GM21717 (cell line): ENCODE results near the gene ETV2.
"Not testable (repeated sequence)": the region's sequence is repeated elsewhere in the genome, so short reads cannot be mapped to it uniquely, and the experiment has no call there.

Experiments
- ATAC-seq: cut with Tn5 transposase; IDR thresholded peaks from one replicate; pipeline ENCODE4 v1.9.1; 2021; ENCODE audit warnings: mild to moderate bottlenecking, moderate library complexity; ENCODE audit not compliant: unreplicated experiment

The ETV2 gene, protein sequence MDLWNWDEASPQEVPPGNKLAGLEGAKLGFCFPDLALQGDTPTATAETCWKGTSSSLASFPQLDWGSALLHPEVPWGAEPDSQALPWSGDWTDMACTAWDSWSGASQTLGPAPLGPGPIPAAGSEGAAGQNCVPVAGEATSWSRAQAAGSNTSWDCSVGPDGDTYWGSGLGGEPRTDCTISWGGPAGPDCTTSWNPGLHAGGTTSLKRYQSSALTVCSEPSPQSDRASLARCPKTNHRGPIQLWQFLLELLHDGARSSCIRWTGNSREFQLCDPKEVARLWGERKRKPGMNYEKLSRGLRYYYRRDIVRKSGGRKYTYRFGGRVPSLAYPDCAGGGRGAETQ

DNA sequence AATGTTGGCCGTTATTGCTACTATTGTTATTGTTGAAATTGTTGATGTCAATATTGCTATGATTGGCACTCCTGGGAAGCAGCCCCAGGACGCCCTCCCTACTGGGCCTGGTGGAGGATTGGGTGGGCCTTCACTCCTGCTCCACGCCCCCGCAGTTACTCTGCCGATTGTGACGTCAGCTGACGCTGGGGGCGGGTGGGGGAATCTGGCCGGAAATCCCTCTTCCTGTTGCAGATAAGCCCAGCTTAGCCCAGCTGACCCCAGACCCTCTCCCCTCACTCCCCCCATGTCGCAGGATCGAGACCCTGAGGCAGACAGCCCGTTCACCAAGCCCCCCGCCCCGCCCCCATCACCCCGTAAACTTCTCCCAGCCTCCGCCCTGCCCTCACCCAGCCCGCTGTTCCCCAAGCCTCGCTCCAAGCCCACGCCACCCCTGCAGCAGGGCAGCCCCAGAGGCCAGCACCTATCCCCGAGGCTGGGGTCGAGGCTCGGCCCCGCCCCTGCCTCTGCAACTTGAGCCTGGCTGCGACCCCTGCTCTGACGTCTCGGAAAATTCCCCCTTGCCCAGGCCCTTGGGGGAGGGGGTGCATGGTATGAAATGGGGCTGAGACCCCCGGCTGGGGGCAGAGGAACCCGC is at the start of gene ETV2:
Gene ETV2, plus strand, starts transcription at position 231 of the 637 bp plus-strand sequence. CDS start 716 bp downstream, outside the sequence.
- no peak for ATAC-seq

DNA sequence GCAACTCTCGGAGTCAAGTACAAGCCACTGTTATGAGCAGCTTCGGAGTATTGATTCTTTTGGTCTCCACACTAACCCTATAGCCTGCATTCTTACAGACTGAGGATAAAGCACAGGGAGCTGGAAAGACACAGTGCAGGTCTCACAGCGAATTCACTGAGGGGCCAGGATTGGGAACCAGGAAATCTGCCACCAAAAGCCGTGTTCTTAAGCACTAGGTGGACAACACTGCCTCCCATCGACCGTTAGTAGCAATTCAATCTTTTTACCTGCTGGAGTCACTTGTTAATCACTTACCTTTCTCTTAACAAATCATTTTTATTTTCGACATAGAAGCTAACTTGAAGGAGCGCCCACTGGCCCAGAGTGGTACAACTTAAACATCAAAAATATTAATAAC is 49.3 kb upstream of the ETV2 start:
- ATAC-seq: no peak

DNA sequence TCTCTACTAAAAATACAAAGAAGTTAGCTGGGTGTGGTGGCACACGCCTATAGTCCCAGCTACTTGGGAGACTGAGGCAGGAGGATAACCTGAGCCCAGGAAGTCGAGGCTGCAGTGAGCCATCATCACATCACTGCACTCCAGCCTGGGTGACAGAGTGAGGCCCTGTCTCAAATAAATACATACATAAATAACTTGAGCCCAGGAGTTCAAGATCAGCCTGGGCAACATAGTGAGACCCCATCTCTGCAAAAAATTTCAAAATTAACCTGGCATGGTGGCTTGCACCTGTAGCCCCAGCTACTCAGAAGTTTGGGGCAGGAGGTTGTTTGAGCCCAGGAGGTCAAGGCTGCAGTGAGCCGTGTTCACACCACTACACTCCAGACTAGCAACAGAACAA is 46.5 kb upstream of the ETV2 start:
- ATAC-seq: not testable (repeated sequence)

DNA sequence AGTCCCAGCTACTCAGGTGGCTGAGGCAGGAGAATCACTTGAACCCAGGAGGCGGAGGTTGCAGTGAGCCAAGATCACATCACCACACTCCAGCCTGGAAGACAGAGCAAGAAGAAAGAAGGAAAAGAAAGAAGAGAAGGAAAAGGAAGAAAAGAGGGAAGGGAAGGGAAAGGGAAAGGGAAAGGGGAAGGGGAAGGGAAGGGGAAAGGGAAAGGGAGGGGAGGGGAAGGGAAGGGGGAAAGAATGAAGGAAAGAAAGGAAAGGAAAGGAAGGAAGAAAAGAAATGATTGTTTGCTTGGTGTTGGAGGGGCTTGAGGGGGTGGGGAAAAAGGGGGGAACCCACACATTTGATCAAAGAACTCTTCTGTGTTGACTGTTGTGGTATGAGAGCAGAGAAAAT is 45.6 kb upstream of the ETV2 start:
- no peak for ATAC-seq

DNA sequence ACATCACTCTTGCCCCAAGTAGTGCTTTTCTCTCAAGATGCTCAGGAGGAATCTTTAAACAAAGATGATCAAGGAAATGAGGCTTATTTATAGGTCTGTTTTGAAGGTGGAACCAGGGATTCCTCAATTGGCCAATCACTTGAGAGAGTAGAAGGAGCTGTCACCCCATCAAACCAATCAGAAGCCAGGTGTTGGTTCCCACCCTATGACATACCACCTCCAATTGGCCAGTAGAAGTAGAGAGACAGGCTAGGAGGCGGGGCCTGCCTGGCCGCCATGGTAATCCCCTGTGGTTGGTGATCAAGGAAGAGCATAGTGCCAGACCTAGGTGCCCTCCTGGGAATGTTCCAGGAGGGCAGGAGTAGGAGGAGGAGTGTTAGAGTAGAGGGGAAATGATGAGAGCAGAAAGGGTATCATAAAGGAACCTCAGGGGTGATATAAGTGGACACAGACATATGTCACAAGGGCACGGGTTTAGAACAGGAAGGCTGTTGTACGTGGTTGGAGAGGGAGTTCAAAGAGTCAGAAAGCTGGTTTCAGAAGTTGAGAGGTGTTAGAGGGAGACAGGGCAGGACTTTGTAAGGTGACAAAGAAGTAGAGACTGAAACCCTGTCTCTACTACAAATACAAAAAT is 45.1 kb upstream of the ETV2 start:
- no peak for ATAC-seq

DNA sequence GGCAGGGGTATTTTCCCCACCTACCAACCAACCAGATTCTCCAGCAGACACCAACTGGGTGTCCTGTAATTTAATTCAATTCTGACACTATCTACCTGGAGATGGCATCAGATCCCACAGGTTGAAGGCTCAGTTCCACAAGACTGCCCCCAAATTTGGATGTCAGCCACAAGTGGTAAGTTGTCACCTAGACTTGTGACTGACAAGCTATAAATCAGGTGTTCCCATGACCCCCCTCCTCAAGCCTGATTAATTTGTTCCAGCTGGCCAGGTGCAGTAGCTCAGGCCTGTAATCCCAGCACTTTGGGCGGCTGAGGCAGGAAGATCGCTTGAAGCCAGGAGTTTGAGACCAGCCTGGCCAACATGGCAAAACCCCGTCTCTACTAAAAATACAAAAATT is 39.6 kb upstream of the ETV2 start:
- ATAC-seq: no peak

DNA sequence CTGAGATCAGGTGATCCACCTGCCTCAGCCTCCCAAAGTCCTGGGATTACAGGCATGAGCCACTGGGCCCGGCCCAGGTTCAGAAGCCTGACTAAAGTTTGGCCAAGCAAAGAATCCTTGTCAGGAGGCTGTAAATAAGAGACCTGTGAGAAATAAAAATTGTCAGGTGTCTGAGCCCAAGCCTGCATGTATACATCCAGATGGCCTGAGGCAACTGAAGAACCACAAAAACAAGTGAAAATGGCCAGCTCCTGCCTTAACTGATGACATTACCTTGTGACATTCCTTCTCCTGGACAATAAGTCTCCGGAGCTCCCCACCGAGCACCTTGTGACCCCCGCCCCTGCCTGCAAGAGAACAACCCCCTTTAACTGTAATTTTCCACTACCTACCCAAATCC is 37.1 kb upstream of the ETV2 start:
- not testable (repeated sequence) for ATAC-seq

DNA sequence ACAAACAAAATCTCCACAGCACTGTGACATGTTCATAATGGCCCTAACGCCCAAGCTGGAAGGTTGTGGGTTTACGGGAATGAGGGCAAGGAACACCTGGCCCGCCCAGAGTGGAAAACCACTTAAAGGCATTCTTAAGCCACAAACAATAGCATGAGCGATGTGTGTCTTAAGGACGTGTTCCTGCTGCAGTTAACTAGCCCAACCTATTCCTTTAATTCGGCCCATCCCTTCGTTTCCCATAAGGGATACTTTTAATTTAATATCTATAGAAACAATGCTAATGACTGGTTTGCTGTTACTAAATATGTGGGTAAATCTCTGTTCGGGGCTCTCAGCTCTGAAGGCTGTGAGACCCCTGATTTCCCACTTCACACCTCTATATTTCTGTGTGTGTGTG is 34.4 kb upstream of the ETV2 start:
- not testable (repeated sequence) for ATAC-seq

DNA sequence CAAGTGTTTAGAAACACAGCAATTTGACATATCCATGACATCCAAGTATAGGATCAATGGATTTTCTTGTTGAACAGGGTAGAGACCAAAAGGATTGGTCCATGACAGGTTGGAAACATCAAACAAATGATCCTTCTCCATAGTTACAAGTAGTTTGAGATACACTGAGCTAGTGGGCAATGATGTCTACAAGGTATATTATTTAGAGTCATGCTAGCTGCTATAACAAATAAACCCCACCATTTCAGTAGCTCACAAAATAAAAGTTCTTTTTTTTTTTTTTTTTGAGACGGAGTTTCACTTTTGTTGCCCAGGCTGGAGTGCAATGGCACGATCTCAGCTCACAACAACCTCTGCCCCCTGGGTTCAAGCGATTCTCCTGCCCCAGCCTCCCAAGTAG is 33.9 kb upstream of the ETV2 start:
- ATAC-seq: no peak

DNA sequence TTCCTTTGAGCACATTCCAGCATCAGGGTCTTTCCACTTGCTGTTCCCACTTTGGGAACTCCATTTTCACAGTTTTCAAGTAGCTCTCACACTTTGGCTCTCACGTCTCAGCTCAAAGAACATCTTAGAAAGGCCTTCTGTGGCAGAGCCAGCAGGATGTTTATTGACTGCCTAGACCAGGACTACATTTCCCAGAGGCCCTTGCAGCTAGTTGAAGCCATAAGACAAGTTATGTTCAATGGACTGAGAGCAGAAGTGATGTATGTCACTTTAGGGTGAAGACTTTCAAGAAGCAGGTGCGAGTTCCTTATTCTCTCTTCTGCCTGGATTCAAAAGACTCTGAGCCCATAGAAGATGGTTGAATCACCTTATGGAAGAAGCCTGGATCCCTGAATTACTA is 33.3 kb upstream of the ETV2 start:
- no peak for ATAC-seq

DNA sequence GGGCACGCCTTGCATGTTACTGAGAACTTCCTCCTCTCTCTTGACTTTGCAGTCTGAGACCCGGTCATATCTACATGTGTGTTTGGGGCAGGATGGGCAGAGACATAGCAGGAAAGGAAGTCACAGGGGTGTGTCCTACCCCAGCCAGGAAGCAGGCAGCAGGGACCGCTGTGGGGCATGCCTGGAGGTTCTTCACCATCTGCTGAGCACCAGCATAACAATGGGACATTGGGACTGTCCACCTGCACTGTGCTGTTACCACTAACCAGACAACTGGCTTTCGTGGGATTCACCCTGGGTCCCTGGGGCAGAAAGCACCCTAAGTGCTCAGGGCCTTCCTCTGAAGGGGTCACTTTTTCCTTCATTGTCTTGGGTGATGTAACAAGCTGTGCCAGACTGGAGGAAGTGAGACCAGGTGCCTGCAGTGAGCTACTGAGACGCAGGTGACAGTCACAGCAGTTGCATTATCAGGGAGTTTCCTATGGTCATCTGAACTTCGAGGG is 31.6 kb upstream of the ETV2 start:
- no peak for ATAC-seq

DNA sequence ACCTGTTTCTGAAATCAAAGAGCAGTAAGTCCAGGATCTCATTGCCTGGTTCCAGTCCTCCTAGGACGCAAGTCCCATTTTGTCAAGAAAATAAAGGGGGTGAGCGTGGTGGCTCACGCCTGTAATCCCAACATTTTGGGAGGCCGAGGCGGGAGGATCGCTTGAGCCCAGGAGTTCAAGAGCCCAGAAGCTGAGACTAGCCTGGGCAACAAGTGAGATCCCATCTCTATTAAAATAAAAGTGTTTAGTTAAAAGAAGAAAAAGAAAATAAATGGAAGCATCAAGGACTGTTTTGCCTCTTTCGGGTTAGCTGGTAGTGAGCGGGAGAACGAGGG is 29.4 kb upstream of the ETV2 start:
- ATAC-seq: no peak

DNA sequence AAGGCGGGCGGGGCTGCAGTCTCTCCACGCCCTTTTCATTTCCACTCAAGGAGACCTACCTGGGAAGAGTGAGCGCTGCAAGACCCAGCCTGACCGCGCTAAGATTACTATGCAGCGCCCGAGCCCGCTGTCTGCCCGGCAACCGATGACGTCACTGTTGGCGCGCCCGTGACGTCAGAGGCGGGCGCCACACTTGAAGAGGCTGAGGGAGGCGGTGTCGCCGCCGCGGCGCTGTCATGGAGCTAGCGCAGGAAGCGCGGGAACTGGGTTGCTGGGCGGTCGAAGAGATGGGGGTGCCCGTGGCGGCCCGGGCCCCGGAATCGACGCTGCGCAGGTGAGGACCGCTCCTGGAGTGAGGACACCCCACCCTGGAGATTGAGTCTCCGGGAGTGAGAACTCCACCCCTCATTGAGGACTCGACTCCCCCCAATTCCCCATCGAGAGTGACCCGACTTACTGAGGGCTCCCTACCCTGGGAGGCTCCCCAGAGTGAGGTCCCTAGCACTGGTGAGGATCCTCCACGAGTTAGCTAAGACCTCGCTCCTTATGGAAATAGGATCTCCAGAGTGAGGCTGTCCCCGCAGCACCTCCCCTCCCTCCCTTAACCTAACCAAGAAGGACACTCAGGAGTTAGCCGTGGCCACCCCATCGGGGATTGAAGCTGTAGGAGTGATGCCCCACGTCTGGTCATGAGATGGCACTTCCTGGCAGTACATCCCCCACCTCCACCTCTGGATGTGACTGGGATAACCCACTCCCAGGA is 28.8 kb upstream of the ETV2 start, which contains the start of gene HAUS5:
Gene HAUS5, plus strand, starts transcription at position 177 of the 763 bp plus-strand sequence. Its CDS starts 60 bp downstream, at position 237.
- peak; percentile 64 for ATAC-seq

DNA sequence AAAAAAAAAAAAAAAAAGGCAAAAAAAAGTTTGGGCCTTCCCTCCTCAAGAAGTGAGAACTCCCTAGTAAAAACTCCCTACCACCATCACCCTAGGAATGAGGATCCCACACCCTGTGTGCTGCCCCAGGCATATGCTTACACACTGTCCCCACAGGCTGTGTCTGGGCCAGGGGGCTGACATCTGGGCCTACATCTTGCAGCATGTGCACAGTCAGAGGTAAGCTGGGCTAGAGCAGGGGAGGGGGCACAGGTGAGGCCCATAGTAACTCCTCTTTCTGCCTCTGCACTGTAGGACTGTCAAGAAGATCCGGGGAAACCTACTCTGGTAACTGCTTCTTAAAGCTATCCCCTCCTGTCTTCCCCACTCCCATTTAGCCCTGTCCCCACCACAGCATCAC is 28.0 kb upstream of the ETV2 start:
- ATAC-seq: no peak

DNA sequence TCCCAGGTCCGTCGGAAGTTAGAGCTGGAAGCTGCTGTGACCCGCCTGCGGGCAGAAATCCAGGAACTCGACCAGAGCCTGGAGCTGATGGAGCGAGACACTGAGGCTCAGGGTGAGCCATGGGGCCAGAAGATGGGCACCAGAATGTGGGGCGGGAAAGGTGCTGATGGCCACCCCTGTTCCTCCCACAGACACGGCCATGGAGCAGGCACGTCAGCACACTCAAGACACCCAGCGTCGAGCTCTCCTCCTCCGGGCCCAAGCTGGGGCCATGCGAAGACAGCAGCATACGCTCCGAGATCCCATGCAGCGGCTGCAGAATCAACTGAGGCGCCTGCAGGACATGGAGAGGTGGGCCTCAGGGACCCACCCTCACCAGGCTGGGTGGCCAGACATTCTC is 26.5 kb upstream of the ETV2 start:
- ATAC-seq: no peak

DNA sequence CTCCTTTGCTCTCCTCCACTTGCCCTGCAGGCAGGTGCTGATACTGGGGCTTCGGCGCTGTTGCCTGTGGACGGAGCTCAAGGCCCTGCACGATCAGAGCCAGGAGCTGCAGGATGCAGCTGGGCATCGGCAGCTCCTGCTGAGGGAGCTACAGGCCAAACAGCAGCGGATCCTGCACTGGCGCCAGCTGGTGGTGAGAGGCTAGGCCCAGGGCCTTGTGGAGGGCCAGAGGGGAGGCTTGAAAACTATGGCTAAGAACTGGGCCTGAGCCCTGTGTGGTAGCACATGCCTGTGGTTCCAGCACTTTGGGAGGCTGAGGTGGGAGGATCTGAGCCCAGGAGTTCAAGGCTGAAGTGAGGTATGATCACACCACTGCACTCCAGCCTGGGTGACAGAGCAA is 22.7 kb upstream of the ETV2 start:
- no peak for ATAC-seq

DNA sequence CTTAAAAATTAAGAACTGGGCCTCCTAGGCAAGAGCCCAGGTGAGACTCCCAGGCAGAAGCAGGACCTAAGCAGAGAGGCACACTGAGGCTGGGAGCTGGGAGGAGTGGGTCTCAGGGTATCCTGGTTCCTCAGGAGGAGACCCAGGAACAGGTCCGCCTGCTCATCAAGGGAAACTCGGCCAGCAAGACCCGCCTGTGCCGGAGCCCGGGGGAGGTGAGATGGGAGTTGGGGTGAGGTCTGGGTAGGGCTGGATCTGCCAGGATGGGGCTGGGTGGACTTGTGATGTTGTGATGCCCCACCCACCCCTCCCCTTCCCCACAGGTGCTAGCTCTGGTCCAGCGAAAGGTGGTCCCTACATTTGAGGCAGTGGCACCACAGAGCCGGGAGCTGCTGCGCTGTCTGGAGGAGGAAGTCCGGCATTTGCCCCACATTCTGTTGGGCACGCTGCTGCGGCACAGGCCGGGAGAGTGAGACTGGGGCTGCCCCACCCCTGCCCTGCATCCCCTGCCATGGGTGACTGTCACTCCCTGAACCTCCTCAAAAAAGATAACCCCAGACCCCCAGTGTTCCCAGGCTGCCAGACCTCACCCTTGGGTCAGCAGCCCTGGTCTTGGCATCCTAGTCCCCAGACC is 22.1 kb upstream of the ETV2 start:
- ATAC-seq: no peak

DNA sequence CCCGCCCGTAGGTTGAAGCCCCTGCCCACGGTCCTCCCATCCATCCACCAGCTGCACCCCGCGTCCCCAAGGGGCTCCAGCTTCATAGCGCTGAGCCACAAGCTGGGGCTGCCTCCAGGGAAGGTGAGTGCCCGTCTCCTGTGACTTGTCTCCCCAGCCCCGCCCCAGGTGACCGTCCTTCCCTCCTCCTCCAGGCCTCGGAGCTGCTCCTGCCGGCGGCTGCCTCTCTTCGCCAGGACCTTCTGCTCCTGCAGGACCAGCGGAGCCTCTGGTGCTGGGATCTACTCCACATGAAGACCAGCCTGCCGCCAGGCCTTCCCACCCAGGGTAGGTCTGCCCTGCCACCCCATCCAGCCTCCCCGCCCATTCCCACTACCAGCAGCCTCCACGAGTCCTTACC is 21.5 kb upstream of the ETV2 start:
- ATAC-seq: no peak

DNA sequence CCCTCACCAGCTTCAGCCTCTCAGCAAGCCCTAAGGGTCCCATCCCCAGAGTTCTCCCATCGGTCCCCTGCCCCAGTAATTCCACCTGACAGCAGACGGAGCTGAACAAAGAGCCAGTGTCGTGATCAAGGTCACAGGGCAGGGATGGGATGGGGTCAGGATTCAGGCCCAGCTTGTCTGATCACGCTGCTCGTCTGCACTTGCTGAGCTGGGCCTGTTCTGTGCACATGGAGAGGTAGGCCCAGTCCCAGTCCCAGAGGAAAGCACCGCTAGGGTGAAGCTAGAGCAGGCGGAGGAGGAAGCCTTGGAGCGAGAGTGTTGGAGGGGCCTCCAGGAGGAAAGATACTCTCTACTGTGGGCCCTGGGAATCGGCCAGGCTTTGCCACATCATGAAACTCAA is 19.8 kb upstream of the ETV2 start:
- ATAC-seq: no peak

DNA sequence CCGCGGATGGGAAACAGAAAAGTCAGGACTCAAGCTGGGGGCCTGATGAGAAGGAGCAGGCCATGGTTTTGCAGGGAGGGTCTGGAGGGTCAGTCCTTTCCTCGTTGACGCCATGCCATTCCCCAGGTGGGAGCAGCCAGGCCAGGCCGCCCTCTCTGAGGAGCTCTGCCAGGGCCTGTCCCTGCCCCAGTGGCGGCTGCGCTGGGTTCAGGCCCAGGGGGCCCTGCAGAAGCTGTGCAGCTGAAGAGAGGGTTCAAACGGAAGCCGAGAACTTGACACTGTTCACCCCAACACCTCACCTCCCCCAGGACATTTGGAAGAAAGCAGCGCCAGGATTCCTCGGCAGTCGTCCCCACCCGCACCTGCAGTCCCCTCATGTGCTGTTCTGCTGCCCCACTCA is 18.8 kb upstream of the ETV2 start:
- ATAC-seq: no peak
